GM23338 (cell line): Measurements from ENCODE around the gene PLCD3. TPM values are rescaled to one million over a fixed set of nuclear protein-coding genes. Genes with fewer than 3 reads are reported as not detected.

Experiments
- ATAC-seq: fragments of 200-7000 bp; cut with Tn5 transposase; 3 replicates; pipeline ENCODE4 v1.9.1; 2020
- DNase-seq: peaks from one replicate; pipeline ENCODE4 v3.0.0-alpha.2; 2015; ENCODE audit warnings: low spot score
- H2AFZ ChIP-seq: fragments of 200-600 bp; sonication (generic); 2 replicates; pipeline ENCODE4 v1.8.0; 2016; ENCODE audit warnings: antibody characterized with exemption, mild to moderate bottlenecking, moderate library complexity
- H3F3A ChIP-seq: fragments of 200-600 bp; sonication (generic); replicated peaks from 2 replicates; pipeline ENCODE4 v1.8.0; 2017; ENCODE audit warnings: antibody characterized with exemption, mixed run types, low read depth
- H3K27ac ChIP-seq: fragments of 200-600 bp; sonication (generic); 2 replicates; pipeline ENCODE4 v1.6.1; 2016; ENCODE audit warnings: low read depth
- H3K27me3 ChIP-seq: fragments of 200-600 bp; sonication (generic); 2 replicates; pipeline ENCODE4 v1.8.0; 2016; ENCODE audit warnings: mild to moderate bottlenecking, mixed run types, moderate library complexity; ENCODE audit not compliant: insufficient read depth
- H3K36me3 ChIP-seq: fragments of 200-600 bp; sonication (generic); 2 replicates; pipeline ENCODE4 v1.8.0; 2016; ENCODE audit warnings: mild to moderate bottlenecking; ENCODE audit not compliant: insufficient read depth
- H3K4me1 ChIP-seq: fragments of 200-600 bp; sonication (generic); 2 replicates; pipeline ENCODE4 v1.8.0; 2016; ENCODE audit warnings: mild to moderate bottlenecking, moderate library complexity; ENCODE audit not compliant: insufficient read depth
- H3K4me2 ChIP-seq: fragments of 200-600 bp; sonication (generic); 2 replicates; pipeline ENCODE4 v1.7.1; 2017; ENCODE audit warnings: mixed run types
- H3K4me3 ChIP-seq: fragments of 200-600 bp; sonication (generic); 2 replicates; pipeline ENCODE4 v1.6.1; 2016; ENCODE audit warnings: mixed run types
- H3K79me2 ChIP-seq: fragments of 200-600 bp; sonication (generic); replicated peaks from 2 replicates; pipeline ENCODE4 v1.8.0; 2017; ENCODE audit warnings: mild to moderate bottlenecking; ENCODE audit not compliant: insufficient read depth
- H3K9me2 ChIP-seq: fragments of 200-600 bp; sonication (generic); 2 replicates; pipeline ENCODE4 v1.8.0; 2017; ENCODE audit not compliant: insufficient read depth
- H4K20me1 ChIP-seq: fragments of 200-600 bp; sonication (generic); replicated peaks from 2 replicates; pipeline ENCODE4 v1.8.0; 2017; ENCODE audit warnings: mild to moderate bottlenecking; ENCODE audit not compliant: insufficient read depth
- H3K27ac Mint-ChIP-seq: 2 replicates; pipeline ENCODE4 v1.8.0; 2020; ENCODE audit warnings: inconsistent platforms, mild to moderate bottlenecking, moderate library complexity, mixed read lengths
- H3K27me3 Mint-ChIP-seq: 3 replicates; pipeline ENCODE4 v1.8.0; 2022; ENCODE audit warnings: low read depth, mild to moderate bottlenecking, moderate library complexity, mixed read lengths, inconsistent platforms; ENCODE audit not compliant: insufficient read depth, poor library complexity
- H3K36me3 Mint-ChIP-seq: 3 replicates; pipeline ENCODE4 v1.8.0; 2021; ENCODE audit warnings: low read depth, mild to moderate bottlenecking, inconsistent platforms, moderate library complexity, mixed read lengths
- H3K4me1 Mint-ChIP-seq: 3 replicates; pipeline ENCODE4 v1.8.0; 2020; ENCODE audit warnings: mild to moderate bottlenecking, inconsistent platforms, mixed read lengths
- H3K4me3 Mint-ChIP-seq: 3 replicates; pipeline ENCODE4 v1.8.0; 2021; ENCODE audit warnings: moderate library complexity, mild to moderate bottlenecking, inconsistent platforms, mixed read lengths
- H3K9me3 Mint-ChIP-seq: 3 replicates; pipeline ENCODE4 v1.8.0; 2020; ENCODE audit warnings: moderate library complexity, mild to moderate bottlenecking, inconsistent platforms, mixed read lengths
- CREB1 ChIP-seq: fragments of 250-450 bp; sonication (Bioruptor Pico); IDR thresholded peaks from 2 replicates; pipeline ENCODE4 v1.5.0; 2020; ENCODE audit warnings: low read depth, mild to moderate bottlenecking, moderate library complexity
- STAT1 ChIP-seq: IDR thresholded peaks from one replicate; pipeline ENCODE4 v1.6.1; 2016; ENCODE audit warnings: antibody characterized with exemption; ENCODE audit not compliant: unreplicated experiment
- polyA plus RNA-seq: library from polyadenylated mRNA; unstranded; fragments of >200 nt; fragmentation: Nextera tagmentation; extraction: Ambion mirVana; gene quantifications from 2 replicates; pipeline ENCODE4 v1.2.1, GENCODE V29; 2016
- total RNA-seq: library from RNA; depleted of rRNA; stranded (reverse); fragments of >200 nt; shearing (Covaris generic); gene quantifications from 2 replicates; pipeline ENCODE4 v1.2.3, GENCODE V29; 2014
- TF ChIP-seq, protein P1 (sequence below), 2 experiments: fragments of 200-600 bp in 1 of 2; sonication (generic) in 1 of 2; conservative IDR thresholded peaks; 2 replicates each; pipeline versions ENCODE4 v1.5.1 to v1.6.1; 2016 to 2017; ENCODE audit warnings: antibody characterized with exemption in 2 of 2, low read depth in 2 of 2, mild to moderate bottlenecking in 2 of 2, moderate library complexity in 1 of 2
- TF ChIP-seq, protein P2 (sequence below): IDR thresholded peaks from 2 replicates; pipeline ENCODE4 v1.6.1; 2016; ENCODE audit warnings: antibody characterized with exemption
- TF ChIP-seq, protein P3 (sequence below): fragments of 250-450 bp; sonication (Bioruptor Pico); IDR thresholded peaks from 2 replicates; pipeline ENCODE4 v1.5.0; 2020; ENCODE audit warnings: mild to moderate bottlenecking, moderate library complexity

The PLCD3 gene
- total and polyA plus RNA-seq, 2 experiments from 2014 or later, result 3.0 to 32.1 TPM

- Histone ChIP-seq H3K27me3 (no peaks in the 10 kb centered on the region), H3K4me2 (no peak overlapping the region), H3K27ac (0 out of 2 replicates have a peak overlapping the region, but pooled peaks have one; percentile 14), H3K36me3 (no peaks in the 10 kb centered on the region), H3K4me1 (no peaks in the 10 kb centered on the region), H2AFZ (no peak overlapping the region), H3K4me3 (no peak overlapping the region), H3F3A (peaks cover 6% of the 10 kb centered on the region; the same call in 1 of the 2 replicates), H3K9me2 (no peaks in the 10 kb centered on the region), H3K79me2 (no peaks in the 10 kb centered on the region), H4K20me1 (no peaks in the 10 kb centered on the region; the same call in 1 of the 2 replicates)
- H3K36me3 Mint-ChIP-seq, result peaks cover 3% of the 10 kb centered on the region; the same call in 1 of the 3 replicates
- no peak overlapping the region for H3K27ac Mint-ChIP-seq
- TF ChIP-seq CREB1 (no peak), STAT1 (no peak)
- TF ChIP-seq, protein P1, sequence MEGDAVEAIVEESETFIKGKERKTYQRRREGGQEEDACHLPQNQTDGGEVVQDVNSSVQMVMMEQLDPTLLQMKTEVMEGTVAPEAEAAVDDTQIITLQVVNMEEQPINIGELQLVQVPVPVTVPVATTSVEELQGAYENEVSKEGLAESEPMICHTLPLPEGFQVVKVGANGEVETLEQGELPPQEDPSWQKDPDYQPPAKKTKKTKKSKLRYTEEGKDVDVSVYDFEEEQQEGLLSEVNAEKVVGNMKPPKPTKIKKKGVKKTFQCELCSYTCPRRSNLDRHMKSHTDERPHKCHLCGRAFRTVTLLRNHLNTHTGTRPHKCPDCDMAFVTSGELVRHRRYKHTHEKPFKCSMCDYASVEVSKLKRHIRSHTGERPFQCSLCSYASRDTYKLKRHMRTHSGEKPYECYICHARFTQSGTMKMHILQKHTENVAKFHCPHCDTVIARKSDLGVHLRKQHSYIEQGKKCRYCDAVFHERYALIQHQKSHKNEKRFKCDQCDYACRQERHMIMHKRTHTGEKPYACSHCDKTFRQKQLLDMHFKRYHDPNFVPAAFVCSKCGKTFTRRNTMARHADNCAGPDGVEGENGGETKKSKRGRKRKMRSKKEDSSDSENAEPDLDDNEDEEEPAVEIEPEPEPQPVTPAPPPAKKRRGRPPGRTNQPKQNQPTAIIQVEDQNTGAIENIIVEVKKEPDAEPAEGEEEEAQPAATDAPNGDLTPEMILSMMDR (conservative IDR thresholded peaks at IDR 0.05; ENCODE audit: low read depth in 2 of 2), result no peak
- TF ChIP-seq, protein P2, sequence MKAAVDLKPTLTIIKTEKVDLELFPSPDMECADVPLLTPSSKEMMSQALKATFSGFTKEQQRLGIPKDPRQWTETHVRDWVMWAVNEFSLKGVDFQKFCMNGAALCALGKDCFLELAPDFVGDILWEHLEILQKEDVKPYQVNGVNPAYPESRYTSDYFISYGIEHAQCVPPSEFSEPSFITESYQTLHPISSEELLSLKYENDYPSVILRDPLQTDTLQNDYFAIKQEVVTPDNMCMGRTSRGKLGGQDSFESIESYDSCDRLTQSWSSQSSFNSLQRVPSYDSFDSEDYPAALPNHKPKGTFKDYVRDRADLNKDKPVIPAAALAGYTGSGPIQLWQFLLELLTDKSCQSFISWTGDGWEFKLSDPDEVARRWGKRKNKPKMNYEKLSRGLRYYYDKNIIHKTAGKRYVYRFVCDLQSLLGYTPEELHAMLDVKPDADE, result no peak
- TF ChIP-seq, protein P3, sequence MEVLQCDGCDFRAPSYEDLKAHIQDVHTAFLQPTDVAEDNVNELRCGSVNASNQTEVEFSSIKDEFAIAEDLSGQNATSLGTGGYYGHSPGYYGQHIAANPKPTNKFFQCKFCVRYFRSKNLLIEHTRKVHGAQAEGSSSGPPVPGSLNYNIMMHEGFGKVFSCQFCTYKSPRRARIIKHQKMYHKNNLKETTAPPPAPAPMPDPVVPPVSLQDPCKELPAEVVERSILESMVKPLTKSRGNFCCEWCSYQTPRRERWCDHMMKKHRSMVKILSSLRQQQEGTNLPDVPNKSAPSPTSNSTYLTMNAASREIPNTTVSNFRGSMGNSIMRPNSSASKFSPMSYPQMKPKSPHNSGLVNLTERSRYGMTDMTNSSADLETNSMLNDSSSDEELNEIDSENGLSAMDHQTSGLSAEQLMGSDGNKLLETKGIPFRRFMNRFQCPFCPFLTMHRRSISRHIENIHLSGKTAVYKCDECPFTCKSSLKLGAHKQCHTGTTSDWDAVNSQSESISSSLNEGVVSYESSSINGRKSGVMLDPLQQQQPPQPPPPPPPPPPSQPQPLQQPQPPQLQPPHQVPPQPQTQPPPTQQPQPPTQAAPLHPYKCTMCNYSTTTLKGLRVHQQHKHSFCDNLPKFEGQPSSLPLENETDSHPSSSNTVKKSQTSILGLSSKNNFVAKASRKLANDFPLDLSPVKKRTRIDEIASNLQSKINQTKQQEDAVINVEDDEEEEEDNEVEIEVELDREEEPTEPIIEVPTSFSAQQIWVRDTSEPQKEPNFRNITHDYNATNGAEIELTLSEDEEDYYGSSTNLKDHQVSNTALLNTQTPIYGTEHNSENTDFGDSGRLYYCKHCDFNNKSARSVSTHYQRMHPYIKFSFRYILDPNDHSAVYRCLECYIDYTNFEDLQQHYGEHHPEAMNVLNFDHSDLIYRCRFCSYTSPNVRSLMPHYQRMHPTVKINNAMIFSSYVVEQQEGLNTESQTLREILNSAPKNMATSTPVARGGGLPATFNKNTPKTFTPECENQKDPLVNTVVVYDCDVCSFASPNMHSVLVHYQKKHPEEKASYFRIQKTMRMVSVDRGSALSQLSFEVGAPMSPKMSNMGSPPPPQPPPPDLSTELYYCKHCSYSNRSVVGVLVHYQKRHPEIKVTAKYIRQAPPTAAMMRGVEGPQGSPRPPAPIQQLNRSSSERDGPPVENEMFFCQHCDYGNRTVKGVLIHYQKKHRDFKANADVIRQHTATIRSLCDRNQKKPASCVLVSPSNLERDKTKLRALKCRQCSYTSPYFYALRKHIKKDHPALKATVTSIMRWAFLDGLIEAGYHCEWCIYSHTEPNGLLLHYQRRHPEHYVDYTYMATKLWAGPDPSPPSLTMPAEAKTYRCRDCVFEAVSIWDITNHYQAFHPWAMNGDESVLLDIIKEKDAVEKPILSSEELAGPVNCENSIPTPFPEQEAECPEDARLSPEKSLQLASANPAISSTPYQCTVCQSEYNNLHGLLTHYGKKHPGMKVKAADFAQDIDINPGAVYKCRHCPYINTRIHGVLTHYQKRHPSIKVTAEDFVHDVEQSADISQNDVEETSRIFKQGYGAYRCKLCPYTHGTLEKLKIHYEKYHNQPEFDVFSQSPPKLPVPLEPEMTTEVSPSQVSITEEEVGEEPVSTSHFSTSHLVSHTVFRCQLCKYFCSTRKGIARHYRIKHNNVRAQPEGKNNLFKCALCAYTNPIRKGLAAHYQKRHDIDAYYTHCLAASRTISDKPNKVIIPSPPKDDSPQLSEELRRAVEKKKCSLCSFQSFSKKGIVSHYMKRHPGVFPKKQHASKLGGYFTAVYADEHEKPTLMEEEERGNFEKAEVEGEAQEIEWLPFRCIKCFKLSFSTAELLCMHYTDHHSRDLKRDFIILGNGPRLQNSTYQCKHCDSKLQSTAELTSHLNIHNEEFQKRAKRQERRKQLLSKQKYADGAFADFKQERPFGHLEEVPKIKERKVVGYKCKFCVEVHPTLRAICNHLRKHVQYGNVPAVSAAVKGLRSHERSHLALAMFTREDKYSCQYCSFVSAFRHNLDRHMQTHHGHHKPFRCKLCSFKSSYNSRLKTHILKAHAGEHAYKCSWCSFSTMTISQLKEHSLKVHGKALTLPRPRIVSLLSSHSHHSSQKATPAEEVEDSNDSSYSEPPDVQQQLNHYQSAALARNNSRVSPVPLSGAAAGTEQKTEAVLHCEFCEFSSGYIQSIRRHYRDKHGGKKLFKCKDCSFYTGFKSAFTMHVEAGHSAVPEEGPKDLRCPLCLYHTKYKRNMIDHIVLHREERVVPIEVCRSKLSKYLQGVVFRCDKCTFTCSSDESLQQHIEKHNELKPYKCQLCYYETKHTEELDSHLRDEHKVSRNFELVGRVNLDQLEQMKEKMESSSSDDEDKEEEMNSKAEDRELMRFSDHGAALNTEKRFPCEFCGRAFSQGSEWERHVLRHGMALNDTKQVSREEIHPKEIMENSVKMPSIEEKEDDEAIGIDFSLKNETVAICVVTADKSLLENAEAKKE (CRISPR knock-in tag), result no peak
- H3K4me1 Mint-ChIP-seq, result peaks cover 11% of the 10 kb centered on the region
- no peak overlapping the region for H3K4me3 Mint-ChIP-seq
- peaks cover 30% of the 10 kb centered on the region for H3K27me3 Mint-ChIP-seq
- no peaks in the 10 kb centered on the region for H3K9me3 Mint-ChIP-seq
- DNase-seq, result no peak
- no peak for ATAC-seq
These were observed 3.3 kb downstream of the PLCD3 start for GRCh38 chr17:45128989-45129388.
